HepG2 (cell line): ENCODE results near the gene QSOX2. TPM values are rescaled to one million over a fixed set of nuclear protein-coding genes. Genes with fewer than 3 reads are reported as not detected.

ENCODE experiments used
- ATAC-seq: fragments of 200-7000 bp; cut with Tn5 transposase; 3 replicates; pipeline ENCODE4 v1.9.1; 2020; ENCODE audit warnings: mild to moderate bottlenecking, moderate library complexity
- BruUV-seq: library from RNA; stranded (reverse); fragments of 400-500 nt; replicated peaks from 2 replicates; lab custom pipeline; 2021; lab: Mats Ljungman, UMichigan
- CTCF ChIA-PET: fragments of 300-600 bp; formaldehyde crosslinking; extraction: SDS; loops from one replicate; lab custom pipeline; 2021; ENCODE audit warnings: low total read pairs, inconsistent platforms, low intra/inter-chr PET ratio; lab: Yijun Ruan, JAX
- POLR2A ChIA-PET: fragments of 350-600 bp; sonication (Branson Sonifier 250); formaldehyde crosslinking; loops from one replicate; lab custom pipeline; 2020; ENCODE audit warnings: antibody characterized with exemption, inconsistent platforms; lab: Yijun Ruan, JAX
- DNase-seq: peaks from one replicate; pipeline ENCODE4 v3.0.0-alpha.2; 2015; ENCODE audit warnings: low spot score
- FAIRE-seq: peaks from 3 replicates; lab custom pipeline; 2011; peaks lifted over from hg19 to GRCh38; lab: Jason Lieb, UNC
- H2AFZ ChIP-seq: one replicate; pipeline ENCODE4 v1.6.1; 2011; ENCODE audit warnings: low read length, inconsistent platforms
- H3K27ac ChIP-seq: fragments of 300-600 bp; 3 replicates; pipeline ENCODE4 v1.8.0; 2011; ENCODE audit warnings: mixed run types, mild to moderate bottlenecking, mixed read lengths, low read length, inconsistent platforms; ENCODE audit not compliant: insufficient read depth; ENCODE audit errors: extremely low read length
- H3K27me3 ChIP-seq, 2 experiments: fragments of 200-600 bp in 1 of 2; 2 replicates in 1 of 2; 3 replicates in 1 of 2; pipeline versions ENCODE4 v1.6.0 to v1.8.0; 2011; ENCODE audit warnings: low read length in 2 of 2, mild to moderate bottlenecking in 2 of 2, moderate library complexity in 2 of 2, inconsistent platforms in 1 of 2; ENCODE audit not compliant: insufficient read depth in 2 of 2, control insufficient read depth in 1 of 2
- H3K36me3 ChIP-seq, 2 experiments: fragments of 200-600 bp in 1 of 2; replicated peaks in 1 of 2; 2 replicates in 1 of 2; 3 replicates in 1 of 2; pipeline versions ENCODE4 v1.5.1 to v1.8.0; 2011; ENCODE audit warnings: low read length in 2 of 2, inconsistent platforms in 1 of 2; ENCODE audit not compliant: insufficient read depth in 2 of 2, control insufficient read depth in 1 of 2
- H3K4me1 ChIP-seq: 2 replicates; pipeline ENCODE4 v1.5.1; 2012; ENCODE audit warnings: low read length, inconsistent platforms; ENCODE audit not compliant: insufficient read depth
- H3K4me2 ChIP-seq: 2 replicates; pipeline ENCODE4 v1.6.0; 2011; ENCODE audit warnings: low read depth, low read length, inconsistent platforms
- H3K4me3 ChIP-seq, 3 experiments: fragments of 200-600 bp in 1 of 3; sonication (generic), shearing (Covaris generic) in 1 of 3; replicated peaks in 1 of 3; 2 replicates each; pipeline ENCODE4 v1.5.1; 2011 to 2016; ENCODE audit warnings: low read length in 3 of 3, inconsistent platforms in 2 of 3, low read depth in 2 of 3, mild to moderate bottlenecking in 2 of 3, control low read depth in 1 of 3, mixed read lengths in 1 of 3; ENCODE audit not compliant: insufficient read depth in 1 of 3
- H3K79me2 ChIP-seq: one replicate; pipeline ENCODE4 v1.6.1; 2011; ENCODE audit warnings: low read length, inconsistent platforms; ENCODE audit not compliant: insufficient read depth
- H3K9ac ChIP-seq: 2 replicates; pipeline ENCODE4 v1.6.0; 2011; ENCODE audit warnings: mild to moderate bottlenecking, low read depth, low read length, inconsistent platforms; ENCODE audit not compliant: insufficient read depth
- H3K9me3 ChIP-seq: 2 replicates; pipeline ENCODE4 v1.5.1; 2012; ENCODE audit warnings: mild to moderate bottlenecking, low read length
- H4K20me1 ChIP-seq: 2 replicates; pipeline ENCODE4 v1.6.0; 2011; ENCODE audit warnings: inconsistent platforms, mild to moderate bottlenecking, low read length, moderate library complexity; ENCODE audit not compliant: insufficient read depth
- EP300 ChIP-seq, 3 experiments: sonication (generic) in 1 of 3; formaldehyde crosslinking in 1 of 3; IDR thresholded peaks; 2 replicates each; pipeline versions ENCODE4 v1.5.1 to v1.6.1; 2011 to 2020; ENCODE audit warnings: low read depth in 2 of 3, low read length in 2 of 3, borderline replicate concordance in 1 of 3, improper control_type of control experiment in 1 of 3, mild to moderate bottlenecking in 1 of 3, missing genetic modification reagents in 1 of 3, moderate library complexity in 1 of 3
- EZH2 ChIP-seq: conservative IDR thresholded peaks from 2 replicates; pipeline ENCODE4 v1.6.1; 2012; ENCODE audit warnings: mild to moderate bottlenecking, low read depth, low read length, moderate library complexity
- KLF11 ChIP-seq: IDR thresholded peaks from 2 replicates; pipeline ENCODE4 v1.6.1; 2016; ENCODE audit warnings: missing compliant biosample characterization
- RFX1 ChIP-seq: fragments of 450-650 bp; IDR thresholded peaks from 2 replicates; pipeline ENCODE4 v1.6.1; 2017
- TEAD3 ChIP-seq: optimal IDR thresholded peaks from 2 replicates; pipeline ENCODE3; 2016; ENCODE audit warnings: borderline replicate concordance
- ZBTB3 ChIP-seq: sonication (generic); formaldehyde crosslinking; IDR thresholded peaks from 2 replicates; pipeline ENCODE4 v1.4.0; 2020; ENCODE audit warnings: low read depth, mild to moderate bottlenecking, moderate library complexity, missing genetic modification reagents, borderline replicate concordance
- ZNF234 ChIP-seq: sonication (generic); formaldehyde crosslinking; conservative IDR thresholded peaks from 2 replicates; pipeline ENCODE4 v1.5.1; 2020; ENCODE audit warnings: mild to moderate bottlenecking, missing genetic modification reagents
- ZNF292 ChIP-seq: sonication (generic); formaldehyde crosslinking; IDR thresholded peaks from 2 replicates; pipeline ENCODE4 v1.8.1; 2022; ENCODE audit warnings: mild to moderate bottlenecking, low read depth, missing genetic modification reagents, borderline replicate concordance
- ZNF75D ChIP-seq: sonication (generic); formaldehyde crosslinking; IDR thresholded peaks from 2 replicates; pipeline ENCODE4 v1.8.1; 2023; ENCODE audit warnings: missing genetic modification reagents, mild to moderate bottlenecking, borderline replicate concordance
- ZNF841 ChIP-seq: sonication (generic); formaldehyde crosslinking; IDR thresholded peaks from 2 replicates; pipeline ENCODE4 v1.8.1; 2023; ENCODE audit warnings: missing genetic modification reagents, borderline replicate concordance
- WGBS: methylation state at CpG from one replicate; pipeline ENCODE4 v1.1.6; 2017; ENCODE audit warnings: low lambda C conversion rate; 5-methylcytosine and 5-hydroxymethylcytosine counted together
- in situ Hi-C: cut with HindIII; loops from 2 replicates; pipeline ENCODE4 v1.10.0; 2017; ENCODE audit warnings: low pct_unique_long_range_greater_than_20kb; ENCODE audit not compliant: extremely low pct_ligation_motif_present
- intact Hi-C: fragments of 100-400 bp; cut with micrococcal nuclease; formaldehyde crosslinking; loops from one replicate; pipeline ENCODE4 v1.10.0; 2022; ENCODE audit not compliant: unreplicated experiment
- polyA plus RNA-seq, 8 experiments: library from polyadenylated mRNA; depleted of rRNA in 3 of 8; stranded (reverse) in 7 of 8; unstranded in 1 of 8; fragments of >200 nt; fragmentation: Illumina TruSeq in 4 of 8; extraction: Trizol in 4 of 8; gene quantifications; 2 replicates each; pipeline versions ENCODE4 v1.2.1 to v1.2.3, GENCODE V29; 2011 to 2016; ENCODE audit warnings: low read depth in 4 of 8, missing spikeins in 1 of 8, mixed read lengths in 1 of 8; ENCODE audit not compliant: insufficient read depth in 1 of 8
- total RNA-seq, 5 experiments: library from RNA; depleted of rRNA; stranded (reverse); fragments of >200 nt; fragmentation: Illumina TruSeq; extraction: Trizol; gene quantifications; 2 replicates each; pipeline ENCODE4 v1.2.3, GENCODE V29; 2016; ENCODE audit warnings: low read depth in 1 of 5
- TF ChIP-seq, protein P1 (sequence below): sonication (generic); formaldehyde crosslinking; IDR thresholded peaks from 2 replicates; pipeline ENCODE4 v1.4.0; 2020; ENCODE audit warnings: missing genetic modification reagents
- TF ChIP-seq, protein P2 (sequence below): sonication (generic); formaldehyde crosslinking; IDR thresholded peaks from 2 replicates; pipeline ENCODE4 v1.4.0; 2020; ENCODE audit warnings: mild to moderate bottlenecking, missing genetic modification reagents
- TF ChIP-seq, protein P3 (sequence below): sonication (generic); formaldehyde crosslinking; IDR thresholded peaks from 2 replicates; pipeline ENCODE4 v1.4.0; 2020; ENCODE audit warnings: mild to moderate bottlenecking, missing genetic modification reagents

The QSOX2 gene
- total and polyA plus RNA-seq, 2 of the 13 experiments (the other 11 are each of a cell fraction or from before 2014, with no cell fraction given) = 27.1 to 42.1 TPM

DNA sequence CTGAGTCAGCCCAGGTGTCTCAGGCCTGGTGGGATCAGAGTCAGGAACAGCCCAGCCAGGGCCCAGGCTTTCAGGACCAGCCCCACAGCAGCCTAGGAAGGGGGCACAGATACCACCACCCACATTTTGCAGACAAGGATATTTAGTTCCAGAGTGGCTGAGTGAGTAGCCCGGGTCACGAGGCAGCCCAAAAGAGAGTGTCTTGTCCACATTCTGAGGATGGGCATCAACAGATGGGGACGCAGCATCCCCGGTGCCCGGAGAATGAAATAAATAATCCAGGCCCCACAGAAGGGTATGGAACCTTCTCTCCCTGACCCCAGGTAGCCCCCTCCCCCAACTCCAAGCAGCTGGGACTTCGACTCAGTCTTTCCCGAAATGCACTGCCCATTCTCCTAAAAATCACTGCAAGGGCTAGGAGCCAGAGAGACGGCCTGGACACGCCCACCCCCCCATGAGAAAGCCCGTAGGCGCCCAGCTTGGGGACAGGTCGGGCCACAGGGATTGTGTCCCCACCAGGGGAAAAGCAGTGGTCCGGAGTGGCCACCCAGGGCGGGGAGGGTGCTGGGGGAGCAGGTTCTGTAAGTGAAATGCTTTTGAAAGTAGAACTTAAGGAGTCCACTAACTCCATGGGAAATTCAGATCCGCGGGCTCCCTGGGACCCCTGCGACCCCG, 47.5 kb downstream of the QSOX2 start:
- ChIA-PET POLR2A (no interaction called here), CTCF (no interaction called here)
- H3K4me1 ChIP-seq = no peaks in the 10 kb centered on the region
- in situ Hi-C loops (no loop called here), intact Hi-C loops (no loop called here)
- no peaks in the 10 kb centered on the region for H3K9me3 ChIP-seq
- no peak overlapping the region for H2AFZ ChIP-seq
- H3K79me2 ChIP-seq = no peaks in the 10 kb centered on the region
- DNase-seq (no peak), FAIRE-seq (no peak), ATAC-seq (no peak; the same call in 2 of the 3 replicates)
- no peak overlapping the region for H3K4me2 ChIP-seq
- WGBS = 15% methylated on average over 9 of the region's 18 CpGs
- peaks cover 13 to 67% of the 10 kb centered on the region in 2 experiments; a peak in 4 of 5 replicates for H3K27me3 ChIP-seq
- H3K9ac ChIP-seq = no peak overlapping the region
- H3K4me3 ChIP-seq = no peak overlapping the region
- no peak overlapping the region for H3K27ac ChIP-seq
- H4K20me1 ChIP-seq = peaks cover 10% of the 10 kb centered on the region; the same call in 1 of the 2 replicates
- no peaks in the 10 kb centered on the region for H3K36me3 ChIP-seq
- no TSS peak for BruUV-seq
- TF ChIP-seq KLF11 (CRISPR knock-in tag) = no peak
- 0 out of 2 replicates have a peak, but pooled peaks have one; percentile 52 for TF ChIP-seq EZH2

DNA sequence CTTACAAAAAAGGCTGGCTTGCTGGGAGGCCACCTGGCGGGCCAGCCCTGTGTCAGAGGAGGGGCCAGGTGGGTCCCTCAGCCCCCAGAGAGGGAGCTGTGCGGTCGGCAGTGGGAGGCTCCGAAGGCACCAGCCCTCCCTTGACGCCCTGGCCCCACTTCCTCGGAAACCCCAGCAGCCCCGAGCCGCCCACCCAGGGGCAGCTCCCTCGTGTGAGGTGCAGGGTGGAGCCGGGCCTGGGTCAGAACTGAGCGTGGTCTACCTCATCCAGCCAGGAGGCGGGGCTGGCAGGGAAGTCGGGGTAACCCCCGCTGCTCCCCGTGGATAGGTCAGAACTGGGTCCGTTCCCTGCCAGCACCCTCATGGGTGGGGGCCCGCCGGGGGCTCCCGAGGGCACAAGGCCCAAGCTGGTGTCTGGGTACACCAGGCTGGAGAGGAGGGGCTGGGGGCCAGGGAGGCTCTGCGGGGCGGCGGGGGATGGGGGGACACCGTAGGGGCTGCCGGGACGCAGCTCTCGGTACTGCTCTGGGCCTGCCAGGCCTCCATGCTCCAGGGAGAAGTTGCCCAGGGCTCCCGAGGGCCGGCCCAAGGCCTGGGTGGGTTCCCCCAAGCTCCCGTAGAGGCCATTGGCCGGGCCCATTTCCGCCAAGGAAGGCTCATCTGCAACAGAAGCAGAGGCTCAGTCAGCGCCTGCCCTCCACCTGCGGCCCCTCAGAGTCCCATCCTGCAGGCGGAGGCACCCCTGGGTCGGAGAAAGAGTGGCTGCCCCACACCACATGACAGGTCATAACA, 48.3 kb downstream of the QSOX2 start:
- H3K36me3 ChIP-seq = no peaks in the 10 kb centered on the region
- CTCF ChIA-PET = no interaction called here
- BruUV-seq = no TSS peak
- no peak for DNase-seq
- peaks cover 11 to 66% of the 10 kb centered on the region in 2 experiments; a peak in 4 of 5 replicates for H3K27me3 ChIP-seq
- H4K20me1 ChIP-seq = peaks cover 10% of the 10 kb centered on the region; the same call in 1 of the 2 replicates
- H3K27ac ChIP-seq = no peak overlapping the region
- in situ Hi-C loops = no loop called here
- no peak for ATAC-seq
- H3K4me2 ChIP-seq = no peak overlapping the region
- no peak overlapping the region for H2AFZ ChIP-seq
- 37% methylated on average over 9 of the region's 35 CpGs for WGBS
- no peak overlapping the region for H3K4me3 ChIP-seq
- no peaks in the 10 kb centered on the region for H3K9me3 ChIP-seq
- no peaks in the 10 kb centered on the region for H3K79me2 ChIP-seq
- no peak overlapping the region for H3K9ac ChIP-seq
- POLR2A ChIA-PET = no interaction called here
- FAIRE-seq = no peak
- intact Hi-C loops = no loop called here
- H3K4me1 ChIP-seq = no peaks in the 10 kb centered on the region
- no peak for TF ChIP-seq EP300 (IDR thresholded peaks at IDR 0.05; ENCODE audit: low read depth in 2 of 2, low read length in 2 of 2)
- no peak for TF ChIP-seq EP300 (CRISPR knock-in tag; IDR thresholded peaks at IDR 0.05; ENCODE audit: borderline replicate concordance)
- TF ChIP-seq ZNF292 = no peak
- no peak for TF ChIP-seq ZNF234 (CRISPR knock-in tag)
- no peak for TF ChIP-seq ZNF841 (CRISPR knock-in tag)
- TF ChIP-seq, protein P1, sequence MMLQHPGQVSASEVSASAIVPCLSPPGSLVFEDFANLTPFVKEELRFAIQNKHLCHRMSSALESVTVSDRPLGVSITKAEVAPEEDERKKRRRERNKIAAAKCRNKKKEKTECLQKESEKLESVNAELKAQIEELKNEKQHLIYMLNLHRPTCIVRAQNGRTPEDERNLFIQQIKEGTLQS (CRISPR knock-in tag) = no peak
- TF ChIP-seq ZBTB3 (CRISPR knock-in tag) = no peak
- no peak for TF ChIP-seq RFX1
- no peak for TF ChIP-seq TEAD3 (CRISPR knock-in tag)
- TF ChIP-seq, protein P2, sequence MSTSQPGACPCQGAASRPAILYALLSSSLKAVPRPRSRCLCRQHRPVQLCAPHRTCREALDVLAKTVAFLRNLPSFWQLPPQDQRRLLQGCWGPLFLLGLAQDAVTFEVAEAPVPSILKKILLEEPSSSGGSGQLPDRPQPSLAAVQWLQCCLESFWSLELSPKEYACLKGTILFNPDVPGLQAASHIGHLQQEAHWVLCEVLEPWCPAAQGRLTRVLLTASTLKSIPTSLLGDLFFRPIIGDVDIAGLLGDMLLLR (CRISPR knock-in tag) = no peak
- TF ChIP-seq, protein P3, sequence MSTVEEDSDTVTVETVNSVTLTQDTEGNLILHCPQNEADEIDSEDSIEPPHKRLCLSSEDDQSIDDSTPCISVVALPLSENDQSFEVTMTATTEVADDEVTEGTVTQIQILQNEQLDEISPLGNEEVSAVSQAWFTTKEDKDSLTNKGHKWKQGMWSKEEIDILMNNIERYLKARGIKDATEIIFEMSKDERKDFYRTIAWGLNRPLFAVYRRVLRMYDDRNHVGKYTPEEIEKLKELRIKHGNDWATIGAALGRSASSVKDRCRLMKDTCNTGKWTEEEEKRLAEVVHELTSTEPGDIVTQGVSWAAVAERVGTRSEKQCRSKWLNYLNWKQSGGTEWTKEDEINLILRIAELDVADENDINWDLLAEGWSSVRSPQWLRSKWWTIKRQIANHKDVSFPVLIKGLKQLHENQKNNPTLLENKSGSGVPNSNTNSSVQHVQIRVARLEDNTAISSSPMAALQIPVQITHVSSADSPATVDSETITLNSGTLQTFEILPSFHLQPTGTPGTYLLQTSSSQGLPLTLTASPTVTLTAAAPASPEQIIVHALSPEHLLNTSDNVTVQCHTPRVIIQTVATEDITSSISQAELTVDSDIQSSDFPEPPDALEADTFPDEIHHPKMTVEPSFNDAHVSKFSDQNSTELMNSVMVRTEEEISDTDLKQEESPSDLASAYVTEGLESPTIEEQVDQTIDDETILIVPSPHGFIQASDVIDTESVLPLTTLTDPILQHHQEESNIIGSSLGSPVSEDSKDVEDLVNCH (CRISPR knock-in tag) = no peak
- no peak for TF ChIP-seq ZNF75D
